Measurements from ENCODE around the gene SYT12. TPM values are rescaled to one million over a fixed set of nuclear protein-coding genes. Genes with fewer than 3 reads are reported as not detected.

Gene SYT12
- total RNA-seq, 1 experiment from 2014 or later, result 1.9 TPM

DNA sequence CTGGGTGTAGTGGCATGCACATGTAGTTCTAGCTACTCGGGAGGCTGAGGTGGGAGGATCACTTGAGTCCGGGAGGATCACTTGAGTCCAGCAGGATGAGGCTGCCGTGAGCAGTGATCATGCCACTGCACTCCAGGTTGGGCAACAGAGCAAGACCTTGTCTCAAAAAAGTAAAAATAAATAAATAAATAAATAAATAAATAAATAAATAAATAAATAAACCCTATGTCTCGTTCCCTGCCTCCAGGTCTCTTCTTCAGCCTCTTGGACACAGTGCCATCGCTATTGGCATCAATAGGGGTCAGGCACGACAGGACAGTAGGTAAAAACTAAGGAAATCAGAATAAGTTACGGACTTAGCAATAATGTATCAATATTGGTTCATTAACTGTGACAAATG is 23.4 kb upstream of the SYT12 start:
- H3K4ac ChIP-seq (ENCODE audit: low read depth, low read length), result no peak overlapping the region
- no peak overlapping the region for H2BK12ac ChIP-seq (ENCODE audit: insufficient read length, low read depth, low read length)
- H3K79me1 ChIP-seq (ENCODE audit: insufficient read depth, low read depth, low read length, poor library complexity, severe bottlenecking), result no peaks in the 10 kb centered on the region
- H3K27ac ChIP-seq (ENCODE audit: insufficient read length, low read depth, low read length), result no peak overlapping the region
- TF ChIP-seq, protein P1, sequence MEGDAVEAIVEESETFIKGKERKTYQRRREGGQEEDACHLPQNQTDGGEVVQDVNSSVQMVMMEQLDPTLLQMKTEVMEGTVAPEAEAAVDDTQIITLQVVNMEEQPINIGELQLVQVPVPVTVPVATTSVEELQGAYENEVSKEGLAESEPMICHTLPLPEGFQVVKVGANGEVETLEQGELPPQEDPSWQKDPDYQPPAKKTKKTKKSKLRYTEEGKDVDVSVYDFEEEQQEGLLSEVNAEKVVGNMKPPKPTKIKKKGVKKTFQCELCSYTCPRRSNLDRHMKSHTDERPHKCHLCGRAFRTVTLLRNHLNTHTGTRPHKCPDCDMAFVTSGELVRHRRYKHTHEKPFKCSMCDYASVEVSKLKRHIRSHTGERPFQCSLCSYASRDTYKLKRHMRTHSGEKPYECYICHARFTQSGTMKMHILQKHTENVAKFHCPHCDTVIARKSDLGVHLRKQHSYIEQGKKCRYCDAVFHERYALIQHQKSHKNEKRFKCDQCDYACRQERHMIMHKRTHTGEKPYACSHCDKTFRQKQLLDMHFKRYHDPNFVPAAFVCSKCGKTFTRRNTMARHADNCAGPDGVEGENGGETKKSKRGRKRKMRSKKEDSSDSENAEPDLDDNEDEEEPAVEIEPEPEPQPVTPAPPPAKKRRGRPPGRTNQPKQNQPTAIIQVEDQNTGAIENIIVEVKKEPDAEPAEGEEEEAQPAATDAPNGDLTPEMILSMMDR (conservative IDR thresholded peaks at IDR 0.05), result no peak
- no peak overlapping the region for H3K23ac ChIP-seq (ENCODE audit: insufficient read length, low read depth, low read length)
- no peak overlapping the region for H3K14ac ChIP-seq (ENCODE audit: insufficient read depth, low read length)
- no peak overlapping the region for H3T11ph ChIP-seq (ENCODE audit: low read length)
- H4K91ac ChIP-seq (ENCODE audit: insufficient read length, low read depth, low read length), result no peak overlapping the region
- Mint-ChIP-seq H3K9me3 (no peaks in the 10 kb centered on the region), H3K27ac (no peak overlapping the region), H3K4me1 (peaks cover 20 to 23% of the 10 kb centered on the region in 2 experiments), H3K27me3 (ENCODE audit: low read depth) (no peaks in the 10 kb centered on the region; the same call in none of the 2 replicates), H3K4me3 (no peak overlapping the region), H3K36me3 (ENCODE audit: insufficient read depth in 1 of 3, low read depth in 3 of 3) (no peaks in the 10 kb centered on the region)
- H3K4me2 ChIP-seq (ENCODE audit: insufficient read depth, insufficient read length, low read length), result no peak overlapping the region
- H3K9ac ChIP-seq (ENCODE audit: extremely low read depth, insufficient read length, low read length), result no peak overlapping the region
- H2BK120ac ChIP-seq (ENCODE audit: low read depth, low read length, poor library complexity, severe bottlenecking), result no peak overlapping the region
- no peak overlapping the region for H4K5ac ChIP-seq (ENCODE audit: insufficient read length, low read depth, low read length)
- no peaks in the 10 kb centered on the region for H3K27me3 ChIP-seq (ENCODE audit: insufficient read depth, low read length)
- H2AK5ac ChIP-seq (ENCODE audit: insufficient read length, low read length), result no peak overlapping the region
- H3K56ac ChIP-seq (ENCODE audit: insufficient read length, low read depth, low read length), result no peak overlapping the region
- no peaks in the 10 kb centered on the region; the same call in 1 of the 2 replicates for H3K4me1 ChIP-seq (ENCODE audit: insufficient read depth, low read length)
- H2BK5ac ChIP-seq (ENCODE audit: insufficient read length, low read length), result no peak overlapping the region
- no peak overlapping the region for H2BK15ac ChIP-seq (ENCODE audit: low read depth, low read length)
- no peak overlapping the region for H2BK20ac ChIP-seq (ENCODE audit: low read depth, low read length, poor library complexity, severe bottlenecking)
- no peaks in the 10 kb centered on the region for H4K20me1 ChIP-seq (ENCODE audit: control insufficient read depth, insufficient read depth, insufficient read length)
- H4K8ac ChIP-seq (replicated peaks; ENCODE audit: insufficient read length, low read depth, low read length), result no peak overlapping the region
- no CpG with 5 or more reads among the region's 7 CpGs for WGBS (ENCODE audit: extremely low coverage, insufficient read length, low lambda C conversion rate)
- no peak overlapping the region for H2AFZ ChIP-seq (ENCODE audit: low read length)
- no peaks in the 10 kb centered on the region for H3K23me2 ChIP-seq (ENCODE audit: insufficient read length, low read depth, low read length, poor library complexity, severe bottlenecking)
- no peaks in the 10 kb centered on the region for H3K9me3 ChIP-seq (ENCODE audit: control insufficient read depth, low read depth, low read length)
- no peaks in the 10 kb centered on the region for H3K79me2 ChIP-seq (ENCODE audit: insufficient read depth, low read length)
- H3K18ac ChIP-seq (ENCODE audit: insufficient read length, low read depth, low read length), result no peak overlapping the region
- no peak for DNase-seq
